Nephron (organoid): ENCODE results near the gene ARMH3.
A peak's percentile ranks its signal among the peaks of the same experiment; 100 is the strongest.
"Not testable (repeated sequence)": the region's sequence is repeated elsewhere in the genome, so short reads cannot be mapped to it uniquely, and the experiment has no call there.

Source experiments
- H3K27ac Mint-ChIP-seq, 3 experiments: 2 replicates each; pipeline ENCODE4 v1.8.0; 2020; ENCODE audit warnings: mixed read lengths in 3 of 3, mild to moderate bottlenecking in 2 of 3, moderate library complexity in 1 of 3
- H3K27me3 Mint-ChIP-seq: 2 replicates; pipeline ENCODE4 v1.8.0; 2021; ENCODE audit warnings: low read depth, mild to moderate bottlenecking, moderate library complexity, mixed read lengths
- H3K36me3 Mint-ChIP-seq: 2 replicates; pipeline ENCODE4 v1.8.0; 2020; ENCODE audit warnings: low read depth, mixed read lengths
- H3K4me1 Mint-ChIP-seq: 2 replicates; pipeline ENCODE4 v1.8.0; 2020; ENCODE audit warnings: mixed read lengths
- H3K4me3 Mint-ChIP-seq, 3 experiments: 2 replicates each; pipeline ENCODE4 v1.8.0; 2020; ENCODE audit warnings: mild to moderate bottlenecking in 3 of 3, mixed read lengths in 3 of 3, moderate library complexity in 2 of 3
- H3K9me3 Mint-ChIP-seq: 2 replicates; pipeline ENCODE4 v1.8.0; 2020; ENCODE audit warnings: mixed read lengths
- CTCF ChIP-seq, 3 experiments: fragments of 200-600 bp; sonication (generic); IDR thresholded peaks; one replicate each; pipeline ENCODE4 v1.5.0; 2021; ENCODE audit warnings: antibody characterized with exemption in 3 of 3; ENCODE audit not compliant: unreplicated experiment in 3 of 3

The ARMH3 gene

GRCh38 chr10:101993651-101994200 is 62.2 kb downstream of the ARMH3 start:
- Mint-ChIP-seq H3K4me1 (peaks cover 36% of the 10 kb centered on the region), H3K36me3 (peaks cover 57% of the 10 kb centered on the region), H3K27me3 (no peaks in the 10 kb centered on the region), H3K4me3 (no peak overlapping the region), H3K9me3 (no peaks in the 10 kb centered on the region), H3K27ac (peak overlapping the region in 2 of 3 experiments; percentile 41)
- TF ChIP-seq CTCF (IDR thresholded peaks at IDR 0.05; ENCODE audit: unreplicated experiment in 3 of 3), result no peak

DNA sequence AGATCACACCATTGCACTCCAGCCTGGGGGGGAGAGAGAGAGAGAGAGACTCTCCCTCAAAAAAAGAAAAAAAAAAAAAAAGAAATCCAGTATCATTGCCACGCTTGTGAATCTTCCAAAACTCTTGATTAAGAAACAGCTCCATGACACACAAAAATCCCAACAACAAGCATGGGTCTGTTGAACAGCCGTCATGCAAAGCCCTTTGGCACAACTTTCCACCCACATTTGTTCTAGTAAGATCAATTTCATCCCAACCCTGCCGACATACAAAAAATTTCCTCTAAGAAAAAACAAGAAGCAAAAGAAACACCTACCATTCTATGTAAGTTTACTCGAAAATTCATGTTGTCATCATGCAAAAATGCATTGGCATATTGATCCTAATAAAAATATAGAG is 62.8 kb downstream of the ARMH3 start:
- H3K36me3 Mint-ChIP-seq, result peaks cover 57% of the 10 kb centered on the region
- no peaks in the 10 kb centered on the region for H3K27me3 Mint-ChIP-seq
- peaks cover 31% of the 10 kb centered on the region for H3K4me1 Mint-ChIP-seq
- no peaks in the 10 kb centered on the region for H3K9me3 Mint-ChIP-seq
- peak overlapping the region in 1 of 3 experiments; percentile 41 for H3K27ac Mint-ChIP-seq
- TF ChIP-seq CTCF (IDR thresholded peaks at IDR 0.05; ENCODE audit: unreplicated experiment in 3 of 3), result no peak
- H3K4me3 Mint-ChIP-seq, result peak overlapping the region in 1 of 3 experiments; percentile 5

DNA sequence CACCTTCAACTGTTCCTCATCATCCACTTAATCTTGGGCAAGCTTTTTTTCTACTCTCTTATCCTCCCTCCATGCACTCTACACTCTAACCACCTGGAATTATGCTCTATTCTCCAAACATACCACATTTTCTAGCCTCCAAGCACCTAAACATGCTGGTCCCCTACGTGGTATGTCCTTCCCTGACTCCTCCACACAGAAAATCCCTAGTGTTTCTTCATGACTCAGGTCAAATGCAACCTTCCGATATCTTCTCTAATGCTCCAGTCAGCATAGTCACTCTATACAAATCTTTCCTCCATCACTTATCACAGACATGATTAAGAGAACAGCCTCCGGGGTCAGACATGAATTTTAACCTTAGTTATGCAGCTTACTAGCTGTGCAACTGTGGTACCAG is 68.8 kb downstream of the ARMH3 start:
- Mint-ChIP-seq H3K4me3 (no peak overlapping the region), H3K27me3 (no peaks in the 10 kb centered on the region), H3K27ac (no peak overlapping the region), H3K36me3 (peaks cover 59% of the 10 kb centered on the region), H3K4me1 (peaks cover 5% of the 10 kb centered on the region), H3K9me3 (no peaks in the 10 kb centered on the region)
- TF ChIP-seq CTCF (IDR thresholded peaks at IDR 0.05; ENCODE audit: unreplicated experiment in 3 of 3), result no peak

DNA sequence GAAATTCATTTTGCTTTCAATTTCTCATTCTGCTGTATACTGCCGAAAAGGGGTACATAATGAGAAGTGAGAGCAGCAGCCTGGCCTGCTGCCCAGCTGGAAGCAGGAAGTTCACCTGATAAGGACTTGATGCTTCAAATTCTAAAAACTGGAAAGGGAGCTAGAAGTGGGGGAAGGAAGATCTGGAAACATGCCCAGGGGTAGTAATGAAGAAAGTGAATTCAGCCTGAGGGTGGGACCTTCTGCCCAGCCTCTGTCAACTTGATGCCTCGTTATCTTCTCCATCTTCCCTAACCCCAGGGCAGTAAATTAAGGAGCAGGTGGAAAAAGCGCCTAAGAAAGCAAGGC is 69.4 kb downstream of the ARMH3 start:
- Mint-ChIP-seq H3K36me3 (peaks cover 59% of the 10 kb centered on the region), H3K4me3 (no peak overlapping the region), H3K27ac (no peak overlapping the region), H3K27me3 (no peaks in the 10 kb centered on the region), H3K4me1 (peaks cover 5% of the 10 kb centered on the region), H3K9me3 (no peaks in the 10 kb centered on the region)
- TF ChIP-seq CTCF (IDR thresholded peaks at IDR 0.05; ENCODE audit: unreplicated experiment in 3 of 3), result no peak

GRCh38 chr10:101980677-101981076 is 75.3 kb downstream of the ARMH3 start:
- peaks cover 36% of the 10 kb centered on the region for H3K36me3 Mint-ChIP-seq
- not testable (repeated sequence) for H3K27me3 Mint-ChIP-seq

GRCh38 chr10:101974091-101974971 is 81.6 kb downstream of the ARMH3 start:
- peaks cover 43% of the 10 kb centered on the region for H3K36me3 Mint-ChIP-seq
- H3K27ac Mint-ChIP-seq, result no peak overlapping the region
- H3K4me1 Mint-ChIP-seq, result peaks cover 12% of the 10 kb centered on the region
- no peak overlapping the region for H3K4me3 Mint-ChIP-seq
- H3K27me3 Mint-ChIP-seq, result no peaks in the 10 kb centered on the region
- no peak for TF ChIP-seq CTCF (IDR thresholded peaks at IDR 0.05; ENCODE audit: unreplicated experiment in 3 of 3)
- no peaks in the 10 kb centered on the region for H3K9me3 Mint-ChIP-seq

More at GRCh38 chr10:101980677-101981076, 75.3 kb downstream of the ARMH3 start:
- H3K4me1 Mint-ChIP-seq, H3K4me3 Mint-ChIP-seq, H3K27ac Mint-ChIP-seq, H3K9me3 Mint-ChIP-seq: not testable (repeated sequence)
